SU-DHL-6 (cell line): ENCODE measurements around the gene POLG2.

Source experiments
- H2AFZ ChIP-seq: fragments of 200-600 bp; sonication (generic); 2 replicates; pipeline ENCODE4 v1.6.1; 2014; ENCODE audit warnings: low read depth, mild to moderate bottlenecking, moderate library complexity, mixed read lengths, antibody characterized with exemption, low read length; ENCODE audit not compliant: severe bottlenecking
- H3F3A ChIP-seq: fragments of 200-600 bp; shearing (Covaris generic); 2 replicates; pipeline ENCODE4 v1.6.0; 2016; ENCODE audit warnings: antibody characterized with exemption, mild to moderate bottlenecking; ENCODE audit not compliant: insufficient read depth
- H3K27ac ChIP-seq: fragments of 200-600 bp; sonication (generic); 2 replicates; pipeline ENCODE4 v1.5.1; 2016; ENCODE audit warnings: low read depth, mild to moderate bottlenecking, low read length, moderate library complexity, mixed read lengths
- H3K27me3 ChIP-seq: fragments of 200-600 bp; sonication (generic), shearing (Covaris generic); 2 replicates; pipeline ENCODE4 v1.6.0; 2014; ENCODE audit warnings: mild to moderate bottlenecking, low read length
- H3K36me3 ChIP-seq: fragments of 200-600 bp; sonication (generic); 2 replicates; pipeline ENCODE4 v1.6.1; 2014; ENCODE audit warnings: mild to moderate bottlenecking, low read length, mixed read lengths
- H3K4me2 ChIP-seq: fragments of 300-600, 200-600 bp; shearing (Covaris generic), sonication (generic); 2 replicates; pipeline ENCODE4 v1.6.0; 2014; ENCODE audit warnings: low read length, low read depth, mild to moderate bottlenecking; ENCODE audit not compliant: poor library complexity, severe bottlenecking
- H3K4me3 ChIP-seq: fragments of 200-600 bp; sonication (generic); 2 replicates; pipeline ENCODE4 v1.5.1; 2014; ENCODE audit warnings: antibody characterized with exemption, low read length, mild to moderate bottlenecking, mixed read lengths; ENCODE audit not compliant: insufficient read depth, poor library complexity, severe bottlenecking
- H3K79me2 ChIP-seq: fragments of 200-600 bp; sonication (generic); 2 replicates; pipeline ENCODE4 v1.6.1; 2014; ENCODE audit warnings: mild to moderate bottlenecking, low read length, moderate library complexity; ENCODE audit not compliant: insufficient read depth
- H3K9ac ChIP-seq: fragments of 200-600 bp; sonication (generic); 2 replicates; pipeline ENCODE4 v1.7.0; 2014; ENCODE audit warnings: mild to moderate bottlenecking, low read length
- H3K9me2 ChIP-seq: fragments of 200-600 bp; sonication (generic); replicated peaks from 2 replicates; pipeline ENCODE4 v1.6.1; 2014; ENCODE audit warnings: low read length; ENCODE audit not compliant: insufficient read depth
- H3K9me3 ChIP-seq: fragments of 200-600 bp; sonication (generic); 2 replicates; pipeline ENCODE4 v1.6.1; 2014; ENCODE audit warnings: low read length, mixed read lengths; ENCODE audit not compliant: insufficient read depth
- H4K20me1 ChIP-seq: fragments of 200-600 bp; sonication (generic); 2 replicates; pipeline ENCODE4 v1.6.1; 2014; ENCODE audit warnings: low read depth, mild to moderate bottlenecking, antibody characterized with exemption, low read length, moderate library complexity, mixed read lengths
- CTCF ChIP-seq: fragments of 200-600 bp; sonication (generic); IDR thresholded peaks from one replicate; pipeline ENCODE4 v1.5.1; 2017; ENCODE audit warnings: antibody characterized with exemption, mild to moderate bottlenecking, low read length, moderate library complexity; ENCODE audit not compliant: insufficient read depth, poor library complexity, severe bottlenecking
- EZH2phosphoT487 ChIP-seq: fragments of 200-600 bp; sonication (generic), shearing (Covaris generic); conservative IDR thresholded peaks from 2 replicates; pipeline ENCODE4 v1.6.1; 2018; ENCODE audit warnings: mild to moderate bottlenecking, antibody characterized with exemption, low read length, moderate library complexity, mixed read lengths

POLG2 gene

DNA sequence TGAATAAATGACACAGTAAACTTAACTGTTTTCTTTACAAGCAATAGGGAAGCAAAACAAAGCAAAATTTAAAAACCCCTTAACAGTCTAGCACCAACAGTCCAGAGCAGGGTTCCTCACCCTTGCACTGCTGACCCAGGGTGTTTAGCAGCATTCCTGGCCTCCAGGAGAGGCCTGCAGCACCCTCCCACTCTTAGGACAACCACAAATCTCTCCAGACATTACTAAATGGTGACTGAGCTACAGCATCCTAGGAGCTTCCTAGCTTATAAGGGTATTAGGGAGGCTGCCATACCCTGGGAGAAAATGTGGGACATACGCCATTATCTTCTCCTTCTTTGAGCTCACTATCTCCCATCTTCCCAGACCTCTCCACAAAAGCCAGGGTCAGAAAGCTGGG, 15.9 kb downstream of the POLG2 start:
- H3K4me3 ChIP-seq = no peak overlapping the region
- no peaks in the 10 kb centered on the region for H4K20me1 ChIP-seq
- no peak overlapping the region for H3K27ac ChIP-seq
- no peak overlapping the region for H3K9ac ChIP-seq
- no peaks in the 10 kb centered on the region for H3K9me3 ChIP-seq
- no peak for TF ChIP-seq CTCF
- TF ChIP-seq EZH2phosphoT487 = no peak
- no peak overlapping the region for H3K4me2 ChIP-seq
- no peaks in the 10 kb centered on the region for H3K79me2 ChIP-seq
- H3F3A ChIP-seq = no peaks in the 10 kb centered on the region
- H3K27me3 ChIP-seq = no peaks in the 10 kb centered on the region
- H3K36me3 ChIP-seq = peaks cover 41% of the 10 kb centered on the region; the same call in 1 of the 2 replicates
- H2AFZ ChIP-seq = no peak overlapping the region
- no peaks in the 10 kb centered on the region for H3K9me2 ChIP-seq

DNA sequence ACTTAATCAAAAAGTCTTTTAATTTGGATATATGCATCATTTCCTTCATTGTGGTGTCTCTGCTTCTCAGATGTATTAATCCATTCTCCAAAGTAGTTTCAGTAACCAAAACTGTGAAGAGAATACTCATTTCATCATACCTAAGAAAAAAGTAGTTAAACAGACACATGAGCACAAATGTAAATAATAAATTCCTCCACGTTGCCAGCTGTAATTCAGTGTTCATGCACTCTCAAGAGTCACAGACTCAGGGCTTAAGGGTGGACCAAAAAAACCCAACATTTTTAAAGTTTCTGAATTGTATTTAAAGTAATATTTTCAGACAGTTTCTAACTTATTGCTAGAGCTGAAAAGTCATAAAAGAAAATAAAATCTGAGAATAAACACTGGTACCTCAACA, 19.0 kb downstream of the POLG2 start:
- H3K79me2 ChIP-seq = no peaks in the 10 kb centered on the region
- no peak overlapping the region for H3K9ac ChIP-seq
- H3K36me3 ChIP-seq = peaks cover 34% of the 10 kb centered on the region; the same call in 1 of the 2 replicates
- H2AFZ ChIP-seq = no peak overlapping the region
- no peaks in the 10 kb centered on the region for H3K9me3 ChIP-seq
- no peaks in the 10 kb centered on the region for H3K27me3 ChIP-seq
- H3K9me2 ChIP-seq = no peaks in the 10 kb centered on the region
- no peak overlapping the region for H3K4me3 ChIP-seq
- no peak for TF ChIP-seq CTCF
- no peak for TF ChIP-seq EZH2phosphoT487
- no peak overlapping the region for H3K4me2 ChIP-seq
- no peaks in the 10 kb centered on the region for H4K20me1 ChIP-seq
- no peak overlapping the region for H3K27ac ChIP-seq
- H3F3A ChIP-seq = no peaks in the 10 kb centered on the region; the same call in 1 of the 2 replicates

- no peaks in the 10 kb centered on the region; the same call in 1 of the 2 replicates for H3F3A ChIP-seq
- no peak overlapping the region for H2AFZ ChIP-seq
- H4K20me1 ChIP-seq = no peaks in the 10 kb centered on the region
- no peak overlapping the region for H3K9ac ChIP-seq
- H3K27ac ChIP-seq = no peak overlapping the region
- H3K4me3 ChIP-seq = no peak overlapping the region
- no peak for TF ChIP-seq EZH2phosphoT487
- TF ChIP-seq CTCF = no peak
- H3K9me2 ChIP-seq = no peaks in the 10 kb centered on the region
- H3K79me2 ChIP-seq = no peaks in the 10 kb centered on the region
- H3K27me3 ChIP-seq = no peaks in the 10 kb centered on the region
- H3K36me3 ChIP-seq = peaks cover 10% of the 10 kb centered on the region; the same call in 1 of the 2 replicates
- H3K9me3 ChIP-seq = no peaks in the 10 kb centered on the region
- H3K4me2 ChIP-seq = no peak overlapping the region
Measured at GRCh38 chr17:64472564-64472963, 24.3 kb downstream of the POLG2 start.

- Histone ChIP-seq H3K4me2 (no peak overlapping the region), H3K27ac (no peak overlapping the region), H4K20me1 (no peaks in the 10 kb centered on the region), H3F3A (no peaks in the 10 kb centered on the region; the same call in 1 of the 2 replicates), H3K9me2 (no peaks in the 10 kb centered on the region), H3K79me2 (no peaks in the 10 kb centered on the region), H3K9ac (no peak overlapping the region), H3K36me3 (no peaks in the 10 kb centered on the region), H2AFZ (no peak overlapping the region), H3K4me3 (no peak overlapping the region), H3K27me3 (no peaks in the 10 kb centered on the region), H3K9me3 (no peaks in the 10 kb centered on the region)
- no peak for TF ChIP-seq EZH2phosphoT487
- no peak for TF ChIP-seq CTCF
Measured at GRCh38 chr17:64471440-64471839, 25.4 kb downstream of the POLG2 start.
